HepG2 (cell line): Measurements from ENCODE around the gene PPP1R13B. TPM values are rescaled to one million over a fixed set of nuclear protein-coding genes. Genes with fewer than 3 reads are reported as not detected.
A peak's percentile ranks its signal among the peaks of the same experiment; 100 is the strongest.

Experiments used
- CC2D1A ChIP-seq: sonication (generic); formaldehyde crosslinking; IDR thresholded peaks from 2 replicates; pipeline ENCODE4 v1.8.1; 2023; ENCODE audit warnings: mild to moderate bottlenecking, missing genetic modification reagents
- CREB1 ChIP-seq, 2 experiments: fragments of 450-650 bp in 1 of 2; IDR thresholded peaks; 2 replicates each; pipeline ENCODE4 v1.6.1; 2016 to 2017; ENCODE audit warnings: control low read depth in 1 of 2, mild to moderate bottlenecking in 1 of 2, missing compliant biosample characterization in 1 of 2, missing genetic modification characterization in 1 of 2
- FLYWCH1 ChIP-seq: sonication (generic); formaldehyde crosslinking; IDR thresholded peaks from 2 replicates; pipeline ENCODE4 v1.8.1; 2023; ENCODE audit warnings: mild to moderate bottlenecking, missing genetic modification reagents
- FOXC1 ChIP-seq: sonication (generic); formaldehyde crosslinking; IDR thresholded peaks from 2 replicates; pipeline ENCODE4 v1.8.0; 2022; ENCODE audit warnings: mild to moderate bottlenecking, missing genetic modification reagents, borderline replicate concordance
- KAT7 ChIP-seq: IDR thresholded peaks from 2 replicates; pipeline ENCODE4 v1.6.1; 2018; ENCODE audit warnings: borderline replicate concordance, missing compliant biosample characterization
- PATZ1 ChIP-seq: sonication (generic); formaldehyde crosslinking; IDR thresholded peaks from 2 replicates; pipeline ENCODE4 v1.4.0; 2020; ENCODE audit warnings: missing genetic modification reagents
- PHB2 ChIP-seq: fragments of 450-650 bp; IDR thresholded peaks from 2 replicates; pipeline ENCODE4 v1.6.1; 2018; ENCODE audit not compliant: partially characterized antibody
- PHF8 ChIP-seq: sonication (generic); formaldehyde crosslinking; IDR thresholded peaks from 2 replicates; pipeline ENCODE4 v1.5.0; 2020; ENCODE audit warnings: missing genetic modification reagents
- SP2 ChIP-seq: sonication (generic); formaldehyde crosslinking; IDR thresholded peaks from 2 replicates; pipeline ENCODE4 v1.5.1; 2020; ENCODE audit warnings: mild to moderate bottlenecking, missing genetic modification reagents
- SPEN ChIP-seq: sonication (generic); formaldehyde crosslinking; IDR thresholded peaks from 2 replicates; pipeline ENCODE4 v1.5.1; 2020; ENCODE audit warnings: low read depth, mild to moderate bottlenecking, missing genetic modification reagents
- TARDBP ChIP-seq: sonication (generic); formaldehyde crosslinking; IDR thresholded peaks from 2 replicates; pipeline ENCODE4 v1.8.0; 2022; ENCODE audit warnings: mild to moderate bottlenecking, missing genetic modification reagents
- ZBED4 ChIP-seq: sonication (generic); formaldehyde crosslinking; IDR thresholded peaks from 2 replicates; pipeline ENCODE4 v1.4.0; 2020; ENCODE audit warnings: missing genetic modification reagents, borderline replicate concordance
- ZNF207 ChIP-seq: fragments of 450-650 bp; IDR thresholded peaks from 2 replicates; pipeline ENCODE4 v1.6.1; 2016; ENCODE audit warnings: antibody characterized with exemption, borderline replicate concordance
- ZNF260 ChIP-seq: sonication (generic); formaldehyde crosslinking; IDR thresholded peaks from 2 replicates; pipeline ENCODE4 v1.4.0; 2020; ENCODE audit warnings: missing genetic modification reagents, low read depth, mild to moderate bottlenecking, borderline replicate concordance
- ZNF282 ChIP-seq: fragments of 450-650 bp; IDR thresholded peaks from 2 replicates; pipeline ENCODE4 v1.6.1; 2018; ENCODE audit not compliant: partially characterized antibody
- ZNF335 ChIP-seq: sonication (generic); formaldehyde crosslinking; IDR thresholded peaks from 2 replicates; pipeline ENCODE4 v1.4.0; 2020; ENCODE audit warnings: missing genetic modification reagents
- ZNF557 ChIP-seq: sonication (generic); formaldehyde crosslinking; IDR thresholded peaks from 2 replicates; pipeline ENCODE4 v1.4.0; 2020; ENCODE audit warnings: missing genetic modification reagents
- ZNF580 ChIP-seq: IDR thresholded peaks from 2 replicates; pipeline ENCODE4 v1.6.1; 2016; ENCODE audit warnings: low read depth, borderline replicate concordance
- ZNF597 ChIP-seq: sonication (generic); formaldehyde crosslinking; IDR thresholded peaks from 2 replicates; pipeline ENCODE4 v1.5.0; 2020; ENCODE audit warnings: missing genetic modification reagents
- ZNF619 ChIP-seq: sonication (generic); formaldehyde crosslinking; IDR thresholded peaks from 2 replicates; pipeline ENCODE4 v1.4.0; 2020; ENCODE audit warnings: mild to moderate bottlenecking, missing genetic modification reagents
- ZNF639 ChIP-seq: conservative IDR thresholded peaks from 2 replicates; pipeline ENCODE4 v1.6.1; 2018; ENCODE audit warnings: missing genetic modification reagents
- ZNF766 ChIP-seq: sonication (generic); formaldehyde crosslinking; IDR thresholded peaks from 2 replicates; pipeline ENCODE4 v1.5.0; 2020; ENCODE audit warnings: missing genetic modification reagents, borderline replicate concordance
- ZNF773 ChIP-seq: sonication (generic); formaldehyde crosslinking; IDR thresholded peaks from 2 replicates; pipeline ENCODE4 v1.4.0; 2020; ENCODE audit warnings: missing genetic modification reagents, borderline replicate concordance
- ZSCAN21 ChIP-seq: sonication (generic); formaldehyde crosslinking; IDR thresholded peaks from 2 replicates; pipeline ENCODE4 v1.8.0; 2022; ENCODE audit warnings: mild to moderate bottlenecking, missing genetic modification reagents, moderate library complexity, borderline replicate concordance
- polyA plus RNA-seq, 8 experiments: library from polyadenylated mRNA; depleted of rRNA in 3 of 8; stranded (reverse) in 7 of 8; unstranded in 1 of 8; fragments of >200 nt; fragmentation: Illumina TruSeq in 4 of 8; extraction: Trizol in 4 of 8; gene quantifications; 2 replicates each; pipeline versions ENCODE4 v1.2.1 to v1.2.3, GENCODE V29; 2011 to 2016; ENCODE audit warnings: low read depth in 4 of 8, missing spikeins in 1 of 8, mixed read lengths in 1 of 8; ENCODE audit not compliant: insufficient read depth in 1 of 8
- total RNA-seq, 5 experiments: library from RNA; depleted of rRNA; stranded (reverse); fragments of >200 nt; fragmentation: Illumina TruSeq; extraction: Trizol; gene quantifications; 2 replicates each; pipeline ENCODE4 v1.2.3, GENCODE V29; 2016; ENCODE audit warnings: low read depth in 1 of 5

Gene PPP1R13B
- total and polyA plus RNA-seq, 2 of the 13 experiments (the other 11 are each of a cell fraction or from before 2014, with no cell fraction given): 4.6 to 9.4 TPM

GRCh38 chr14:103862393-103862782 lies 15.0 kb upstream of the PPP1R13B start (continued):
- TF ChIP-seq ZNF597 (CRISPR knock-in tag): no peak
- no peak for TF ChIP-seq ZNF766 (CRISPR knock-in tag)
- TF ChIP-seq ZNF773 (CRISPR knock-in tag): no peak
- TF ChIP-seq ZNF207: no peak
- no peak for TF ChIP-seq SPEN (CRISPR knock-in tag)
- no peak for TF ChIP-seq ZNF557
- TF ChIP-seq FOXC1 (CRISPR knock-in tag): no peak
- TF ChIP-seq ZNF260: no peak
- TF ChIP-seq ZNF335: no peak
- no peak for TF ChIP-seq ZNF639 (CRISPR knock-in tag)
- TF ChIP-seq CC2D1A (CRISPR knock-in tag): no peak
- TF ChIP-seq PHF8: no peak
- no peak for TF ChIP-seq ZNF619 (CRISPR knock-in tag)
- no peak for TF ChIP-seq PHB2
- TF ChIP-seq SP2: peak; percentile 78
- no peak for TF ChIP-seq FLYWCH1
- TF ChIP-seq CREB1 (IDR thresholded peaks at IDR 0.05): 0 out of 2 replicates have a peak, but pooled peaks have one; percentile 39
- no peak for TF ChIP-seq CREB1 (CRISPR knock-in tag; IDR thresholded peaks at IDR 0.05)
- 0 out of 2 replicates have a peak, but pooled peaks have one; percentile 22 for TF ChIP-seq ZSCAN21 (CRISPR knock-in tag)
- TF ChIP-seq ZBED4 (CRISPR knock-in tag): no peak
- TF ChIP-seq ZNF580: no peak
- no peak for TF ChIP-seq PATZ1 (CRISPR knock-in tag)
- no peak for TF ChIP-seq ZNF282
- TF ChIP-seq TARDBP: 0 out of 2 replicates have a peak, but pooled peaks have one; percentile 2
- TF ChIP-seq KAT7 (CRISPR knock-in tag): no peak
